ENCODE results near the gene SNRNP25.

GRCh38 chr16:91484-91883, 37.9 kb downstream of the SNRNP25 start:
- no peak for TF ChIP-seq POLR2A (IDR thresholded peaks at IDR 0.05)
- no peak for TF ChIP-seq POLR2AphosphoS5 (IDR thresholded peaks at IDR 0.05)
